Keratinocyte (primary cell): ENCODE measurements around the gene PPP1R26. TPM values are rescaled to one million over a fixed set of nuclear protein-coding genes. Genes with fewer than 3 reads are reported as not detected.

ENCODE experiments used
- DNase-seq: peaks from one replicate; pipeline ENCODE4 v3.0.0-alpha.2; 2011; ENCODE audit warnings: low read depth, missing footprints, low spot score
- FAIRE-seq: peaks from 2 replicates; lab custom pipeline; 2011; peaks lifted over from hg19 to GRCh38; lab: Jason Lieb, UNC
- H2AFZ ChIP-seq: 2 replicates; pipeline ENCODE4 v1.6.0; 2012; ENCODE audit warnings: low read length, control low read depth, inconsistent platforms; ENCODE audit not compliant: control insufficient read depth
- H3K27ac ChIP-seq: 2 replicates; pipeline ENCODE4 v1.5.1; 2011; ENCODE audit warnings: low read length; ENCODE audit not compliant: control insufficient read depth, insufficient read depth
- H3K27me3 ChIP-seq: 3 replicates; pipeline ENCODE4 v1.6.0; 2011; ENCODE audit warnings: low read length; ENCODE audit not compliant: control insufficient read depth, insufficient read depth; ENCODE audit errors: extremely low read depth
- H3K36me3 ChIP-seq, 2 experiments: 2 replicates in 1 of 2; 3 replicates in 1 of 2; pipeline ENCODE4 v1.5.1; 2011; ENCODE audit warnings: low read length in 2 of 2, mild to moderate bottlenecking in 1 of 2; ENCODE audit not compliant: control insufficient read depth in 2 of 2, insufficient read depth in 2 of 2; ENCODE audit errors: extremely low read depth in 1 of 2
- H3K4me1 ChIP-seq: 3 replicates; pipeline ENCODE4 v1.5.1; 2011; ENCODE audit warnings: low read length; ENCODE audit not compliant: control insufficient read depth, insufficient read depth; ENCODE audit errors: extremely low read depth
- H3K4me2 ChIP-seq: 3 replicates; pipeline ENCODE4 v1.6.0; 2011; ENCODE audit warnings: low read depth, low read length; ENCODE audit not compliant: control insufficient read depth, insufficient read depth; ENCODE audit errors: extremely low read depth
- H3K4me3 ChIP-seq, 3 experiments: fragments of 200-600 bp in 1 of 3; sonication (generic) in 1 of 3; 2 replicates in 2 of 3; 3 replicates in 1 of 3; pipeline ENCODE4 v1.5.1; 2011 to 2016; ENCODE audit warnings: low read length in 3 of 3, mild to moderate bottlenecking in 3 of 3, control low read depth in 2 of 3, inconsistent platforms in 1 of 3, low read depth in 1 of 3, mixed read lengths in 1 of 3, mixed run types in 1 of 3, moderate library complexity in 1 of 3; ENCODE audit not compliant: control insufficient read depth in 2 of 3, insufficient read depth in 2 of 3; ENCODE audit errors: extremely low read depth in 1 of 3
- H3K79me2 ChIP-seq: 2 replicates; pipeline ENCODE4 v1.6.0; 2012; ENCODE audit warnings: low read length; ENCODE audit not compliant: control insufficient read depth, insufficient read depth
- H3K9ac ChIP-seq: 3 replicates; pipeline ENCODE4 v1.6.0; 2011; ENCODE audit warnings: low read length; ENCODE audit not compliant: control insufficient read depth, insufficient read depth; ENCODE audit errors: extremely low read depth
- H3K9me1 ChIP-seq: 3 replicates; pipeline ENCODE4 v1.6.0; 2011; ENCODE audit warnings: low read length; ENCODE audit not compliant: control insufficient read depth, insufficient read depth; ENCODE audit errors: extremely low read depth
- H3K9me3 ChIP-seq: 2 replicates; pipeline ENCODE4 v1.5.1; 2012; ENCODE audit warnings: low read depth, low read length; ENCODE audit not compliant: control insufficient read depth
- H4K20me1 ChIP-seq: 3 replicates; pipeline ENCODE4 v1.6.0; 2011; ENCODE audit warnings: low read length; ENCODE audit not compliant: control insufficient read depth, insufficient read depth; ENCODE audit errors: extremely low read depth
- EZH2 ChIP-seq: IDR thresholded peaks from one replicate; pipeline ENCODE4 v1.6.1; 2012; ENCODE audit warnings: inconsistent platforms, mild to moderate bottlenecking, low read length, moderate library complexity
- dilution Hi-C: fragments of 300-500 bp; cut with MboI; formaldehyde crosslinking; loops from one replicate; pipeline ENCODE4 v1.7.0; 2020; ENCODE audit warnings: low sequenced_read_pairs; ENCODE audit not compliant: extremely low pct_ligation_motif_present
- polyA plus RNA-seq, 5 experiments: library from polyadenylated mRNA; depleted of rRNA in 3 of 5; stranded (reverse) in 3 of 5; stranded (forward) in 1 of 5; unstranded in 1 of 5; fragments of >200 nt; gene quantifications; 1 replicate in 1 of 5; 2 replicates in 3 of 5; 3 replicates in 1 of 5; pipeline versions ENCODE4 v1.2.1 to v1.2.3, GENCODE V29; 2011 to 2012; ENCODE audit warnings: missing spikeins in 2 of 5, low read depth in 1 of 5, low replicate concordance in 1 of 5
- TF ChIP-seq, protein P1 (sequence below), 3 experiments: IDR thresholded peaks in 1 of 3; conservative IDR thresholded peaks in 1 of 3; optimal IDR thresholded peaks in 1 of 3; 2 replicates in 2 of 3; 3 replicates in 1 of 3; pipeline versions ENCODE3 to v1.5.1; 2011; ENCODE audit warnings: low read length in 3 of 3, mild to moderate bottlenecking in 3 of 3, moderate library complexity in 2 of 3, control low read depth in 1 of 3, inconsistent platforms in 1 of 3; ENCODE audit not compliant: insufficient read depth in 2 of 3; ENCODE audit errors: extremely low read depth in 1 of 3

Gene PPP1R26
- polyA plus RNA-seq, 1 donor (not counting 4 experiments of a cell fraction or from before 2014, with no cell fraction given) = 4.3 TPM

DNA sequence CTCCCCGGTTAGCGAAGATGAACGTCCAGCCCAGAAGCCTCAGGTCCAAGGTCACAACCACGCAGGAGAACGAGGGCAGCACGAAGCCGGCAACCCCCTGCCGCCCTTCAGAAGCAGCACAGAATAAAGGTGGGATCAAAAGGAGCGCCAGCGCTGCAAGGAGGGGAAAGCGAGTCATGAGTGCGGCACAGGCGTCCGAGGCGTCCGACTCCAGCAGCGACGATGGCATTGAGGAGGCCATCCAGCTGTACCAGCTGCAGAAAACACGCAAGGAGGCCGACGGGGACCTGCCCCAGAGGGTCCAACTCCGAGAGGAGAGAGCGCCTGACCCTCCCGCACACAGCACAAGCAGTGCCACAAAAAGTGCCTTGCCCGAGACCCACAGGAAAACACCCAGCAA, 5.8 kb downstream of the PPP1R26 start:
- H3K27me3 ChIP-seq = no peaks in the 10 kb centered on the region
- FAIRE-seq (no peak), DNase-seq (no peak)
- no peak overlapping the region for H3K4me2 ChIP-seq
- no peaks in the 10 kb centered on the region for H3K9me3 ChIP-seq
- no peak overlapping the region for H3K9ac ChIP-seq
- no peaks in the 10 kb centered on the region for H3K9me1 ChIP-seq
- no peak overlapping the region for H3K4me3 ChIP-seq
- H2AFZ ChIP-seq = no peak overlapping the region
- peaks cover 7% of the 10 kb centered on the region for H3K4me1 ChIP-seq
- dilution Hi-C loops = no loop called here
- peaks cover 4% of the 10 kb centered on the region for H3K79me2 ChIP-seq
- no peaks in the 10 kb centered on the region for H4K20me1 ChIP-seq
- H3K27ac ChIP-seq = no peak overlapping the region
- peaks cover 5 to 12% of the 10 kb centered on the region in 2 experiments for H3K36me3 ChIP-seq
- no peak for TF ChIP-seq EZH2
- TF ChIP-seq, protein P1, sequence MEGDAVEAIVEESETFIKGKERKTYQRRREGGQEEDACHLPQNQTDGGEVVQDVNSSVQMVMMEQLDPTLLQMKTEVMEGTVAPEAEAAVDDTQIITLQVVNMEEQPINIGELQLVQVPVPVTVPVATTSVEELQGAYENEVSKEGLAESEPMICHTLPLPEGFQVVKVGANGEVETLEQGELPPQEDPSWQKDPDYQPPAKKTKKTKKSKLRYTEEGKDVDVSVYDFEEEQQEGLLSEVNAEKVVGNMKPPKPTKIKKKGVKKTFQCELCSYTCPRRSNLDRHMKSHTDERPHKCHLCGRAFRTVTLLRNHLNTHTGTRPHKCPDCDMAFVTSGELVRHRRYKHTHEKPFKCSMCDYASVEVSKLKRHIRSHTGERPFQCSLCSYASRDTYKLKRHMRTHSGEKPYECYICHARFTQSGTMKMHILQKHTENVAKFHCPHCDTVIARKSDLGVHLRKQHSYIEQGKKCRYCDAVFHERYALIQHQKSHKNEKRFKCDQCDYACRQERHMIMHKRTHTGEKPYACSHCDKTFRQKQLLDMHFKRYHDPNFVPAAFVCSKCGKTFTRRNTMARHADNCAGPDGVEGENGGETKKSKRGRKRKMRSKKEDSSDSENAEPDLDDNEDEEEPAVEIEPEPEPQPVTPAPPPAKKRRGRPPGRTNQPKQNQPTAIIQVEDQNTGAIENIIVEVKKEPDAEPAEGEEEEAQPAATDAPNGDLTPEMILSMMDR (optimal IDR thresholded peaks at IDR 0.05 in 1 of 3, IDR thresholded peaks at IDR 0.05 in 1 of 3, conservative IDR thresholded peaks at IDR 0.05 in 1 of 3; ENCODE audit: extremely low read depth in 1 of 3, insufficient read depth in 2 of 3, low read length in 3 of 3) = no peak

DNA sequence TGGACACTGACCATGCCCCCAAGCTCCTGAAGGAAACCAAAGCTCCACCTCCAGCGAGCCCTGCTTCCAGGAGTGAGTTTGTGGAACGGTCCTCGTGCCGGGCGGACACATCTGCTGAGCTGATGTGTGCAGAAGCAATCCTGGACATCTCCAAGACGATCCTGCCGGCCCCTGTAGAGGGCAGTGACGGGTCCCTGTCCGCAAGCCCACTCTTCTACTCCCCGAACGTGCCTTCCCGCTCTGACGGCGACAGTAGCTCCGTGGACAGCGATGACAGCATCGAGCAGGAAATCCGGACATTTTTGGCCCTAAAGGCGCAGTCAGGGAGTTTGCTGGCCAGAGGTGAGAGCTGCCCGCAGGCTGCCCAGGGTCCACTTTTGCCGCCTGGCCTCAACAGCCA, 6.2 kb downstream of the PPP1R26 start:
- peaks cover 5 to 12% of the 10 kb centered on the region in 2 experiments for H3K36me3 ChIP-seq
- FAIRE-seq = no peak

More for the DNA sequence above, 6.2 kb downstream of the PPP1R26 start:
- H3K9me1 ChIP-seq = no peaks in the 10 kb centered on the region
- H3K9ac ChIP-seq = no peak overlapping the region
- H3K4me1 ChIP-seq = peaks cover 4% of the 10 kb centered on the region
- H3K4me2 ChIP-seq = no peak overlapping the region
- H3K27me3 ChIP-seq = no peaks in the 10 kb centered on the region
- TF ChIP-seq, protein P1 (optimal IDR thresholded peaks at IDR 0.05 in 1 of 3, IDR thresholded peaks at IDR 0.05 in 1 of 3, conservative IDR thresholded peaks at IDR 0.05 in 1 of 3; ENCODE audit: extremely low read depth in 1 of 3, insufficient read depth in 2 of 3, low read length in 3 of 3) = no peak
- TF ChIP-seq EZH2 = no peak
- H4K20me1 ChIP-seq = no peaks in the 10 kb centered on the region
- no peak overlapping the region for H3K4me3 ChIP-seq
- no peak overlapping the region for H3K27ac ChIP-seq
- peaks cover 2% of the 10 kb centered on the region for H3K79me2 ChIP-seq
- dilution Hi-C loops = no loop called here
- no peaks in the 10 kb centered on the region for H3K9me3 ChIP-seq
- no peak for DNase-seq
- no peak overlapping the region for H2AFZ ChIP-seq
